HEK293 (cell line): ENCODE measurements around the gene AXIN1.

ENCODE experiments used
- CTCF ChIA-PET: fragments of 350-600 bp; formaldehyde crosslinking; extraction: SDS; loops from one replicate; lab custom pipeline; 2021; ENCODE audit warnings: antibody characterized with exemption; lab: Yijun Ruan, JAX
- POLR2A ChIA-PET: fragments of 300-600 bp; formaldehyde crosslinking; extraction: SDS; loops from one replicate; lab custom pipeline; 2020; ENCODE audit warnings: antibody characterized with exemption, inconsistent platforms; lab: Yijun Ruan, JAX
- H3K27ac ChIP-seq: fragments of 200-500 bp; sonication (Bioruptor generic); 2 replicates; pipeline ENCODE4 v1.5.1; 2014; ENCODE audit warnings: low read depth, low read length, control low read depth, inconsistent platforms; ENCODE audit errors: extremely low read depth
- H3K36me3 ChIP-seq, 2 experiments: fragments of 200-500 bp in 1 of 2; sonication (Bioruptor generic) in 1 of 2; 1 replicate in 1 of 2; 2 replicates in 1 of 2; pipeline ENCODE4 v1.5.1; 2014 to 2017; ENCODE audit warnings: inconsistent platforms in 2 of 2, low read length in 2 of 2; ENCODE audit not compliant: control insufficient read depth in 2 of 2, insufficient read depth in 1 of 2
- H3K4me1 ChIP-seq: fragments of 200-500 bp; sonication (Bioruptor generic); 2 replicates; pipeline ENCODE4 v1.5.1; 2014; ENCODE audit warnings: mild to moderate bottlenecking, low read length, inconsistent platforms; ENCODE audit not compliant: control insufficient read depth, insufficient read depth
- H3K4me3 ChIP-seq: 2 replicates; pipeline ENCODE4 v1.5.1; 2011; ENCODE audit warnings: low read depth, mild to moderate bottlenecking, control low read depth, low read length, moderate library complexity
- H3K9me3 ChIP-seq: fragments of 200-500 bp; sonication (Bioruptor generic); 2 replicates; pipeline ENCODE4 v1.5.1; 2014; ENCODE audit warnings: low read depth, low read length, inconsistent platforms; ENCODE audit not compliant: control insufficient read depth, insufficient read depth
- ATF2 ChIP-seq: fragments of 450-650 bp; formaldehyde crosslinking; IDR thresholded peaks from 2 replicates; pipeline ENCODE4 v1.5.1; 2016; ENCODE audit warnings: missing biosample characterization, missing genetic modification characterization, low read depth
- BCL11B ChIP-seq: fragments of 450-650 bp; formaldehyde crosslinking; IDR thresholded peaks from 2 replicates; pipeline ENCODE4 v1.5.1; 2016; ENCODE audit warnings: low read depth, missing biosample characterization, missing genetic modification characterization
- GLI2 ChIP-seq: fragments of 450-650 bp; formaldehyde crosslinking; IDR thresholded peaks from 2 replicates; pipeline ENCODE4; 2017; ENCODE audit warnings: missing biosample characterization, missing genetic modification characterization, low read depth, borderline replicate concordance
- HOXD13 ChIP-seq: sonication (generic); formaldehyde crosslinking; IDR thresholded peaks from 2 replicates; pipeline ENCODE4 v1.8.0; 2022; ENCODE audit warnings: missing genetic modification reagents, borderline replicate concordance
- KLF16 ChIP-seq: fragments of 450-650 bp; formaldehyde crosslinking; IDR thresholded peaks from 2 replicates; pipeline ENCODE4 v1.5.1; 2017; ENCODE audit warnings: missing biosample characterization, missing genetic modification characterization
- MZF1 ChIP-seq: fragments of 450-650 bp; formaldehyde crosslinking; IDR thresholded peaks from 2 replicates; pipeline ENCODE4 v1.5.1; 2017; ENCODE audit warnings: missing biosample characterization, missing genetic modification characterization, borderline replicate concordance
- ZBTB21 ChIP-seq: fragments of 450-650 bp; formaldehyde crosslinking; IDR thresholded peaks from 2 replicates; pipeline ENCODE4 v1.5.1; 2017; ENCODE audit warnings: missing biosample characterization, missing genetic modification characterization
- ZBTB26 ChIP-seq: fragments of 450-650 bp; formaldehyde crosslinking; optimal IDR thresholded peaks from 2 replicates; pipeline ENCODE3; 2016; ENCODE audit warnings: missing biosample characterization, mild to moderate bottlenecking, missing genetic modification characterization
- ZNF132 ChIP-seq: fragments of 450-650 bp; formaldehyde crosslinking; IDR thresholded peaks from 2 replicates; pipeline ENCODE4 v1.5.1; 2017; ENCODE audit warnings: missing biosample characterization, missing genetic modification characterization, borderline replicate concordance
- ZNF302 ChIP-seq: fragments of 450-650 bp; formaldehyde crosslinking; IDR thresholded peaks from 2 replicates; pipeline ENCODE4 v1.5.1; 2016; ENCODE audit warnings: missing biosample characterization, missing genetic modification characterization, low read depth
- ZNF473 ChIP-seq: fragments of 450-650 bp; formaldehyde crosslinking; IDR thresholded peaks from 2 replicates; pipeline ENCODE4 v1.5.1; 2017; ENCODE audit warnings: missing biosample characterization, missing genetic modification characterization
- ZNF596 ChIP-seq: fragments of 450-650 bp; IDR thresholded peaks from 2 replicates; pipeline ENCODE4 v1.5.0; 2018; ENCODE audit warnings: missing biosample characterization, mild to moderate bottlenecking, missing genetic modification characterization, moderate library complexity
- ZNF654 ChIP-seq: fragments of 450-650 bp; formaldehyde crosslinking; IDR thresholded peaks from 2 replicates; pipeline ENCODE4 v1.5.1; 2016; ENCODE audit warnings: low read depth, missing biosample characterization, missing genetic modification characterization
- ZNF658 ChIP-seq: fragments of 450-650 bp; formaldehyde crosslinking; IDR thresholded peaks from 2 replicates; pipeline ENCODE4; 2016; ENCODE audit warnings: missing biosample characterization, missing genetic modification characterization
- ZNF670 ChIP-seq: fragments of 450-650 bp; formaldehyde crosslinking; IDR thresholded peaks from 2 replicates; pipeline ENCODE4 v1.5.1; 2016; ENCODE audit warnings: missing biosample characterization, missing genetic modification characterization, low read depth
- ZNF76 ChIP-seq: fragments of 450-650 bp; formaldehyde crosslinking; IDR thresholded peaks from 2 replicates; pipeline ENCODE4; 2016; ENCODE audit warnings: low read depth, missing biosample characterization, missing genetic modification characterization, borderline replicate concordance
- ZNF785 ChIP-seq: fragments of 450-650 bp; formaldehyde crosslinking; IDR thresholded peaks from 2 replicates; pipeline ENCODE4 v1.5.1; 2016; ENCODE audit warnings: missing biosample characterization, missing genetic modification characterization
- ZNF843 ChIP-seq: fragments of 450-650 bp; formaldehyde crosslinking; IDR thresholded peaks from 2 replicates; pipeline ENCODE4 v1.5.1; 2016; ENCODE audit warnings: missing biosample characterization, missing genetic modification characterization
- ZSCAN4 ChIP-seq: fragments of 450-650 bp; formaldehyde crosslinking; IDR thresholded peaks from 2 replicates; pipeline ENCODE4 v1.5.1; 2017; ENCODE audit warnings: missing biosample characterization, missing genetic modification characterization

Gene AXIN1

GRCh38 chr16:239948-240277 is 112.6 kb downstream of the AXIN1 start:
- TF ChIP-seq ATF2 (tag by site-specific recombination) (no peak), HOXD13 (CRISPR knock-in tag) (no peak), MZF1 (tag by site-specific recombination) (no peak), ZBTB26 (tag by site-specific recombination) (no peak), ZSCAN4 (tag by site-specific recombination) (no peak), ZBTB21 (tag by site-specific recombination) (no peak), ZNF132 (tag by site-specific recombination) (no peak), ZNF843 (tag by site-specific recombination) (no peak), KLF16 (tag by site-specific recombination) (no peak), GLI2 (no peak), ZNF302 (tag by site-specific recombination) (no peak), ZNF76 (tag by site-specific recombination) (no peak), ZNF473 (tag by site-specific recombination) (no peak), ZNF670 (tag by site-specific recombination) (no peak), ZNF654 (tag by site-specific recombination) (no peak), ZNF596 (no peak), ZNF785 (no peak), ZNF658 (tag by site-specific recombination) (no peak), BCL11B (tag by site-specific recombination) (no peak)
- TF ChIP-seq, all 188 proteins: peak for 0
- ChIA-PET CTCF (interaction anchor here (0.6 kb wide), 1 partner anchor 58 kb away, joined by 3 read pairs; no protein-coding TSS in a partner anchor), POLR2A (interaction anchor here (1.4 kb wide), 1 partner anchor 11 kb away, joined by 3 read pairs; no protein-coding TSS in a partner anchor)
- Histone ChIP-seq H3K9me3 (no peaks in the 10 kb centered on the region), H3K4me3 (no peak overlapping the region), H3K36me3 (no peaks in the 10 kb centered on the region; a peak in 1 of 3 replicates), H3K27ac (no peak overlapping the region), H3K4me1 (no peaks in the 10 kb centered on the region)
